Daoy (cell line): ENCODE data around the gene SFXN5. TPM values are rescaled to one million over a fixed set of nuclear protein-coding genes. Genes with fewer than 3 reads are reported as not detected.
"Not testable (repeated sequence)": the region's sequence is repeated elsewhere in the genome, so short reads cannot be mapped to it uniquely, and the experiment has no call there.

Experiments used
- DNase-seq: peaks from one replicate; pipeline ENCODE4 v3.0.0-alpha.2; 2015; ENCODE audit warnings: low read depth
- total RNA-seq: library from RNA; depleted of rRNA; stranded (reverse); fragments of >200 nt; shearing (Covaris generic); gene quantifications from 2 replicates; pipeline ENCODE4 v1.2.3, GENCODE V29; 2014; rRNA removed

SFXN5 gene
- total RNA-seq, 1 experiment from 2014 or later: 11.0 TPM

DNA sequence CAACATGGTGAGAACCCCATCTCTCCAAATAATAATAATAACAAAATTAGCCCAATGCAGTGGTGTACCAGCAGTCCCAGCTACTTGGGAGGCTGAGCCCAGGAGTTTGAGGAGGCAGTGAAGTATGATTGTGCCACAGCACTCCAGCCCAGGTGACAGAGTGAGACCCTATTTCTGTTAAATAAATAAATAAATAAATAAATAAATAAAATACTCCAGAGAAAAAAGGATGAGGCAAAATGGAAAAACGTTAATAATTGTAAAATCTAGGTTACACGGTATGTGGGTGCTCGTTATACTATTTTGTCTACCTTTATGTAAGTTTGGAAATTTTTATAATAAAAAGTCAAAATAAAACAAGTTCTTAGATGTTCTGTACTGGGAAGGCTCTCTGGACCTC lies 162.8 kb downstream of the SFXN5 start:
- DNase-seq: no peak

DNA sequence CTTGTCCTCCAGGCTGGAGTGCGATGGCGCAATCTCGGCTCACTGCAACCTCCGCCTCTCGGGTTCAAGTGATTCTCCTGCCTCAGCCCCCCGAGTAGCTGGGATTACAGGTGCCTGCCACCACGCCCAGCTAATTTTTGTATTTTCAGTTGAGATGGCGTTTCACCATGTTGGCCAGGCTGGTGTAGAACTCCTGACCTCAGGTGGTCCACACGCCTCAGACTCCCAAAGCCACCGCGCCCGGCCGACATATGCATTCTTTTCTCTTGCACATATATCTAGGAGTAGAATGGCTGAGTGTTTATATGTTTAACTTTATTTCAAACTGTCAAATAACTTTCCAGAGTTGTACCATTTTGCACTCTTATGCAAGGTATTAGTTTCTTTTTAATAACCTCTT lies 164.1 kb downstream of the SFXN5 start:
- DNase-seq: not testable (repeated sequence)

DNA sequence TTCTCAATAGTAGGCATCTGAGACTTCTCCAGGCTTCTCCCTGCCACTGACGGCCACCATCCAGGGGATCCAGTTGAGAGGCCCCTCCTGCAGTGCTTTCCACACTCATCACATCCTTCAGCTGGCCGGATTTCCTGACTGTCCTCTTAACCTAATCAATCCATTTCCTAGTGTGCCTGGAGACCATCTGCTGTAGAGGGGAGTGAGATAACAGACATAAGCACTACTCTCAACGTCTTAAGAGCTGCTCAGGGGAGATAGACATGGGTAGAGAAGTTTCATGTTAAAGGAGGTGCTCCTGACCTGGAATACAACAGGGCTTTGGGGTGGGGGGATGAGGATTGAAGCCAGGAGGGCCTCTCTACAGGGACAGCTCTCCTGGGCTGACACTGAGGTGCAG lies 170.1 kb downstream of the SFXN5 start:
- DNase-seq: no peak

DNA sequence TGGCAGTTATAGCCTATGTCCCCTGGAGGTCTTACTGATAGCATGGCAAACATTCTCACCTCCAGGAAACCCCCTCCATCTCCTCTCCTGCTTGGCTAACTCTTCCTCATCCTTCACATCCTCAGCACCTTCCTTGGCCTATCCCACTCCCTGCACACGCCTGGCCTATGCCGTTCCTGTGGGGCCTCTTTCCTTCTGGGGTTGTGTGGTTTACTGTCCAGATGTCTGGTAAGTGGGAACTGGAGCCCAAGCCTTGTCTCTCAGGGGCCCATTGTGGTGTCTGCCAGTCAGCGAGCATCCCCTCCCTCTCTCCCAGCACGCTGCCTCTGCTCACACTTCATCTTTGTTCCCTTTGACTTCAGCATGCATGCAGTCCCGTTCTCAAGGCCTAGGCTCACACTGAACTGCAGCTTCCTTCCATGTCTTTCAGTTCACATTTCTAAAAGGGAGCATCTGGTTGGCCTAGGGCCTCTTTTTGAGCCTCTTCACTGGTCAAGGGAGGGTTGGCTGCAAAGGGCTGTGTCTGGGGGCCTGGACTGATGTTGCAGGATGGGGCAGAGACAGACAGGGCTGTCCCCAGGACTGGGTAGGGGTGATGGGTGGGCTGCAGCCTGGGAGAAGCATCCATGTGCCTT lies 171.2 kb downstream of the SFXN5 start:
- DNase-seq: no peak

DNA sequence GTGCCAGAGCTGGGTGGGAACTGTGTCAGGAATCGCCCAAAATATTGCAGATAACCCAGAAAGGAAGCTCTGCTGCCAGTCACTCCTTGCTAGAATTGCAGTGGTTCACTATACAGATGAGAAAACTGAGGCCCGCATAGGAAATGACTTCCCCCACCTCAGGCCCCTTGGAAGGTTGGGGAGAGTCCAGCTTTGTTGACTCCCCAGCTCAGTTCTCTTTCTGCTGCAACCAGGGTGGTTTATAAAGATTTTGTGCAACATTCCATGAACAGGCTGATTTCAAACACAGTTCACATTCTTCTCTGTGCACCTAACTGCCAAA lies 173.0 kb downstream of the SFXN5 start:
- DNase-seq: no peak

DNA sequence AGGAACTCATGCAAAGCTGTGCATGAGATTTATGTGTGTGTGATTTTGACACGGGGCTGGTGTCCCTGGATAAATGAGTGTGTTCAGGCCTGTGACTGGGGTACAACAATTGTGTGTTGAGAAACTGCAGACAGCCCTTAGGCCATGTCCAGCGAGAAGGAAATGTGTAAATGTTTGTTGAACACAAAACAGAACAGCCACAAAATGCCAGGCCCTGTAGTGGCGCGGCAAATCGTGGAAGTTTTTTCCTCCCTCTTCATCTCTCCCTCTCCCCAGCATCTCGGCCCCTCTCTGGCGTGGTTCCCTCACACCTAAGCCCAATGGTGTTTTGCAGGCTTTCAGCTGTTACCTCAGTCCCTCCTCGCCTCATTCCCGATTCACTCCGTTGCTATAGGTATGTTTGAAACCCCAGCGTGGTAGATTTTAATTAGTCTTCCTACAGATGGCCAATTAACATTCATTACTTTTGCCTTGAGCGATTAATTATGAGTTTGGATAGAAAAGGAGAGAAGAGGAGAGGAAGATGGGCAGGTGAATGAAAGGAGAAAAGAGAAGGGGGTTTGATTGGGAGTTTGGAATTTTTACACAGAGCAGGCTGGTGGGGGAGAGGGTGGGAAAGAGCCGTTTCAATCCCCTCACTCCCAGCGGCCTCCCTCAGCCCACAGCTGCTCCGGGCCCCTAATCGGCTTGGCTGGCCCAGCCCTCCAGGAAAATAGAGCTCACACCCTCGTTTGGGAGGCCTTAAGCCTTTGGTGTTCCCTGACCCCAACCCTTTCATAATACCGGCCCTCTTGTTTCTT lies 173.5 kb downstream of the SFXN5 start:
- DNase-seq: no peak

DNA sequence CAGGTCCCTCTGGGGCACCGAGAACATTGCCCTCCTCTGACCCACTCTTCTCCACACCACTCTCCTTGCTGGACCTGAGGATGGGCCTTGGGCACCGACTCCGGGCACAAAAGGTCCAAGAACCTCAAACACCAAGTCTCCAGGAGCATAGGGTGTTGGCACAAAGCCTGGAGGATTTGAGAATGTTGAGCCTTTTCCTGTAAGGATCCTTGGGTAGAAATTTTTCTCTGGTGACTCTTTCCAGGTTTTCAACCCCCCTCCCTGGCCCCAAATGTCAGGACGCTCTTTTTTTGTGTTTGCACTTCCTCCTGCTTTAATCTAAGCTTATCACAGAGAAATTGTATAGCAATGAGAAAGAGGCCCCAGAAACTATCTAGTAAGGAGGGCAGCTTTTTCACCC lies 175.1 kb downstream of the SFXN5 start:
- DNase-seq: no peak

DNA sequence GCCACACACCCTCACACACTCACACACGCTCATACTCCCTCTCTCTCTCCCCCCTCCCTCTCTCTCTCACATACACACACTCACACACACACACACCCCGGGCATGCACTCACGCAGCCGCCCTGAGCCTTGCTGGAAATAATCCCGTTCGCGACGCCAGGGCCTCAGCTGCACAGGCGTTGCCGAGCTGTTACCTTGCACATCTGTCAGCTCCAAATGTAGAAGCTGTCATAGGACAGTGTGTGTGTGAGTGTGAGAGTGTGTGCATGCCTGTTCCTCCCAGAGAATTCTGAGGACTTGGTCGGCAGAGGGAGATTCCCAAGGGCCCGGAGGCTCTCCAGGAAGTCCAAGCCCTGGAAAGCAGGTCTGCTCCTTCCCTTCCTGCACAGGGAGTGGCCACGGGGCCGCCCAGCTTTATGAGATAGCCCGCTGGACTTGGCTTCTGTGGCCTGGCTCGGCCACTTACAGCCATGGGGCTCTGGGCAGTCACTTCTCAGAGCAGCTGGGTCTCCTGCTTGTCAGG lies 175.7 kb downstream of the SFXN5 start:
- no peak for DNase-seq

DNA sequence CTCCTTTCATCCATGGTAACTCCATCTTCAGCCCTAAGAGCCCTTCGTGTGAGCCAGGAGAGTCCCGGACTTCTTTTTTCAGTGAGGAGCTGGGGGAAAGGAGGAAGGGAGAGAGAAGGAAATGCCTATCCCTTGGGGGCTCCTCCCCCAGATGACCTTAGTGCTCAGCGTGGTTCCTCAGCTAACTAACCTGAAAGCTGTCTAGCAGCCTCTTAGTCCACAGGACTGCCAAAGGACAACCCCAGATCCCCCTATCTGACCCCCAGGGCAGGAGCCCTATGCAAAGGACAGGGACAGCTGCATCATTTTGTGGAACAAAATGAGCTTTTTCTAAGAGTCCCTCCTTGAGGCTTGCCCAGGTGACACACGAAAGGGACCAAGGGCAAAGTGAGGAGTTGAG lies 176.4 kb downstream of the SFXN5 start:
- DNase-seq: no peak

DNA sequence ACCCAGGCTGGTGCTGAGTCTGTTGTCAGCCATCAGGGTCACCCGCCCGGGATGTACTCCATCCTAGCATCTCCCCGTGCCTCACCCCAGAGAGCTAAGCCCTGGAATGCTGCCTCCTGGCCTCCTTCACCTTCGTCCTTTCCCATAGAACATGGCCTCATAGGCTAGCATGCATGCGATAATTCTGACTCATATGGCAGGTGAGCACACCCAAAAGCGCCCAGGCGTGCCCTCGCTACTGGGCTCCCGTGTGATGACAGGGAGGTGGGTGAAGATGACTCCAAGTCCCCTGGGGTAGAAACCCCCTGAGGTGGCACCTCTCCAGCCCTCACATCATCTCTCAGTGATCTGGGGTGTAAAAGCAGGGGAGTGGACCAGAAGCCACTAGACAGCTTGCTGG lies 177.0 kb downstream of the SFXN5 start:
- DNase-seq: no peak

DNA sequence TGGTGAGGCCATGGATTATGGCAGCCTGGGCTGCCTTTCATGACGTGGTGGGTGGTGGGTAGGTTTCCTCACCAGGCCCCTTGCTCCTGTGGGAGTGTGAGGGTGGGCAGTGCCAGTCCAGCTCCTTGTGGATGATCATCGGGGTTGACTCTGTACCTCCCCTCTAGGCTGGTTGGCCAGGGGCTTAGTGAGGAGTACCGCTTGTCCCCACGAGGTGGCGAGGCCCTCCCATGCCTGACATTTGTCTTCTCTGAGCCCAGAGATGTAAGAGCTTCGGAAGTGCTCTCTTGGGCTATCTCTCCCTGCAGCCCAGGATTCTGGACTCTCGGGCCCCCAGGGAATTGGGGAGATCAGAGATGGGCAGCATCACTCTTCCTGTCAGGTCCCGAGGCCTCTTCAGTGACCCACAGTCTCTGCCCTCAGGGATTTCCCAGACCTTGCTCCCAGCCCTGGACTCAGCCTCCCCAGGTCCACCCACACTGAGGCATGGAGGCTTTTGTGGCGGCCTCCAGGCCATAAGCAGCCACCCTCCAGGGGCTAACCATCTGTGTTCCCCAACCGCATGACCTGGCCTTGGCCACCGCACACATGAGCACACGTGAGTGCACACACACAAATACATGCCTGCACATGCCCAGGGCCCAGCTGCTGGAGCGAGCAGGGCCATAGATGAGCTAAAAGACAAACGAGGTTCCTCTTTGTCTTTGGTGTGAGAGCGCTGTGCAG lies 177.8 kb downstream of the SFXN5 start:
- peak; percentile 72 for DNase-seq

DNA sequence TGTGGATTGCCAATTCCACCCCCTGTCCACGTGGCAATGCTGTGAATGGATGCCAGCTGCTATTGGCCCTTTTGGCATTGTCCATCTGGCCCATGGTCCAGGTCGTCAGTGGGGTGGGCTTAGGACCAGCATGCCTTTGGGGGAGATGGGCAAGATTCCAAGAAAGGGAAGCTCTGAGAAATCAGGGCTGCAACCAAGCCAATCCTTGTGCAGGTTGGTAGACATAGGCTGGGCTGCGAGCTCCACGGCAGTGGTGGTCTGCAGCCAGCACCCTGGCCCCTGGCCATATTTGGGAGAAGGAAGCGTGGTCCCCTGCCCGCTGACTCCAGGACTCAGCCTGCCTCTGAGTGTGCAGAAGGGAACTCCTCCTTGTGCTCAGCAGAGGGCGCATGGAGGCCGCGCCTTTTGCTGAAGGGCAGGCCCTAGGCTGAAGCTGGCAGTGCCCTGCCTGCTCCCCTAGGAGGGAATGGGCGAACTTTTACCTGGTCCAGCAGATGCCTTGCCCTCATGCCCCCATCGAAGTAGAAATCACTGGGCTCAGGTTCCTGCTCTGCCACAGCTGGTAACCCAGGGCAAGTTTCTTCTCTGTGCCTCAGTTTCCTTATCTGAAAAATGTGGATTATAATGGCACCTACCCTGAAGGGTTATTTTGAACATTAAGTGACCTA lies 178.9 kb downstream of the SFXN5 start:
- peak; percentile 78 for DNase-seq

Other genes with a start within 250 kb of the SFXN5 start
- gene EXOC6B, start 245.7 kb downstream of the SFXN5 start, total RNA-seq: 7.6 and 15.7 TPM in 2 replicates
- 33.7 and 39.1 TPM in 2 replicates for gene SPR, start 184.3 kb downstream of the SFXN5 start, total RNA-seq
- 0.06 and 0.29 TPM in 2 replicates for gene EMX1, start 154.2 kb downstream of the SFXN5 start, total RNA-seq
- gene RAB11FIP5, start 41.2 kb upstream of the SFXN5 start, total RNA-seq: 18.0 and 20.6 TPM in 2 replicates
- not detected in 2 replicates for gene NOTO, start 130.9 kb upstream of the SFXN5 start, total RNA-seq
- gene SMYD5, start 142.5 kb upstream of the SFXN5 start, total RNA-seq: 31.5 and 31.9 TPM in 2 replicates
- gene PRADC1, start 161.5 kb upstream of the SFXN5 start, total RNA-seq: 21.5 and 30.8 TPM in 2 replicates
- 695 and 763 TPM in 2 replicates for gene CCT7, start 162.6 kb upstream of the SFXN5 start, total RNA-seq
- 0.98 and 1.3 TPM in 2 replicates for gene FBXO41, start 212.8 kb upstream of the SFXN5 start, total RNA-seq
- not detected in 2 replicates for gene EGR4, start 221.8 kb upstream of the SFXN5 start, total RNA-seq